HG03097 (cell line): Measurements from ENCODE around the gene GTSE1.

ENCODE experiments used
- ATAC-seq: cut with Tn5 transposase; IDR thresholded peaks from one replicate; pipeline ENCODE4 v1.9.1; 2021; ENCODE audit not compliant: unreplicated experiment, low FRiP score

The GTSE1 gene

DNA sequence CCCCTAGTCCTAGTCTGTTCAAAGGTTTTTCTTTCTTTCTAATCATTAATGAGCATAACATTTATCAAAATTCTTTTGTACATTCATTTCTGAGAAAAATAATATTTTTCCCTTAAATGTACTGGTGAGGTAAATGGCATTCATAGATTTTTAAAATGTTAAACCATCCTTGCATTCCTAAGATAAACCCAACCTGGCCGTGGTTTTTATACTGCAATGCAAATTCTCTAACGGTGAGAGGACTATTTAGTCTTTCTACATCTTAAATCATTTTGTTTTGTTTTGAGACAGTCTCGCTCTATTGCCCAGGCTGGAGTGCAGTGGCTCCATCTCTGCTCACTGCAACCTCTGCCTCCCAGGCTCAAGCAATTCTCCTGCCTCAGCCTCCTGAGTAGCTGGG is 79.4 kb downstream of the GTSE1 start:
- ATAC-seq = no peak

DNA sequence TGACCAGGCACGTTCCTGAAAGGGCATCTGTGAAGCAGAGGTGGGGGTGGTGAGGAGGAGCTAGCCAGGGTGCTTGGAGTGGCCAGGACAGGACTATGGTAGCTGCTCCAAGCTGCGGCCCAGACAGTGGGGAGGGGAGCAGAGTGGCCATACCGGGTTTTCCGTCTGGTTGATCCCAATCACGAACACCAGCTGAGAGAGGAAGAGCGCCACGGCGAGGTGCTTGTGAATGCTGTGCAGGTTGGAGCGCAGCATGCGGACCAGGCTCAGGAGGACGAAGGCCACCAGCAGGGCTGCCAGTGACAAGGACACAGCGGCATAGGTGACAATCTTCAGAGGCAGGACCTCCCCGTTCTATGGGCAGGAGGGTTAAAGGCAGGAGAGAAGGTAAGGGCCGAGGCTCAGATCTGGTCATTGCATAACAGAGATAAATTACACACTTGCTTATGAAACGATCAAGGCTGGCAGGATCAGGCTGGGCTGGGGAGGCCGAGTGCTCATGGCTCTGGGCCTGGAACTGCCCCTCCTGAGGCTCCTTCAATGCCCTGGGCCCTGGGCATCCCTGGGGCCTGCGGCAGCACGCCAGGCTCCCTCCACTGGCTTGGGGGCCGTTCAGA is 80.3 kb downstream of the GTSE1 start:
- no peak for ATAC-seq

DNA sequence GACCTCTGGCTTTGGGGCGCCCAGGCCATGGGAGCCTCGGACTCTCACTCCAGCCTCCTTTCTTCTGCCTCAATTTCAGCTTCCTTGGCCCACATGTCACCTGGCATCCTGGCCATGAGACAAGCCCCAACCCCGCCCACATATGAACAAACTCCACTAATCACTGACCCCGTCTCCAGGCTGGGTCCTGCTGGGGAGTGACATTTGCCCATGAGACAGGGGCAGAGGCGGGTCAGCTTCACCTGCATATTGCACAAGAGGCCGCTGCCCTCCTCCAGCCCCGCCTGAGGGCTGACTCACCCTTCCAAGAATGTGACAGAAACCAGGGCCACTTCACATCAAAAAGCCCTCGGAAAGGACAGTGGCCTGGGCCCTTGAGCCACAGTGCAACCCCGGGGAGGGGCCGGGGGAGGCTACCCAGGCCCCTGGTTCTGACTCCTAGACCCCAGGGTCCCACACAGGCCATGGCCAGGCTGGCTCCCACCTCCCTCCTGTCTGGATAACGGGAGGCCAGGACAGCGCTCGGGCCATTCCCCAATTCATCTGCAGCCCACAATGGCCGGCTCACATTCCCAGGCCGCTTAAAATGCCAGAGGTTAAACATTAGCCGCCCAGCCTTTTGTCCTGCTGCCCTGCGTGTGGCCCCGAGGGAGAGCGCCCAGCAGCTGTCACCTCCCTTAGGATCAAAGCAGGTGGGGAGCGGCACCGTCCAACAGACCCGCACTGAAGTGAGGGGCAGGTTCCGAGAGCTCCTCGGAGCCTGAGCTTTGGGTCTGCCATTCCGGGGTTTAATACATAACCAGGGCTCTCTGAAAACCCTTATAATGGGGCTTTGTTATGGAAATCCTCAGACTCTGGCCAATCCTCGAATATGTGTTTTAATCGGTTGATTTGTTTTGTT is 81.1 kb downstream of the GTSE1 start:
- no peak for ATAC-seq

DNA sequence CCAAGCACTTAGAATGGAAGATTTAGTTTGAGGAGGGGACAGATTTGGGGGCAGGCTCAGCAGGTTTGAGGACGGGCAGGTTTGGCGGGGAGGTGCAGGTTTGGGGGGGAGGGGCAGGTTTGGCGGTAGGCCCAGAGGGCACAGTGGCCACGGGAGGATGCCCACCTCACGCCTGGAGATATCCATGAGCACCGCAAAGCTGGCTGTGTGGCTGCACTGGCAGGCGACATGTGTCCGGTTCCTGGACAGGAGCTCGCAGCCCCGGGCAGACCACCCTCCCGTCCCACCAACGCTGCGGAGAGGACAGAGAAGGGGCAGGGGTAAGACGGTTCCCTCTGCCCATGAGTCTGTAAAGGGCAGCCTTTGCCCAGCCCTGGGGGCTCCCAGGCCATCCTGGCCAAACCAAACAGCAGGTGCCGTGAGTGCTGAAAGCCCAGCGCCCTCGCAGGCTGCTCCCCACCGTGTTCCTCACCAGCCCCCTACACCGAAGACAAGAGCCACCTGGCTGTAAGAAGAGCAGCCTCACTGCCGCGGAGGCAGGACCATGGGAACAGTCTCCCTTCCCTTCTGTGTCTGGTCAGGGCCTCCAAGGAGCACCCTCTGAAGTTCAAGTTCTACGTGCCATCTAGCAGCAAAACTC is 81.9 kb downstream of the GTSE1 start:
- no peak for ATAC-seq

DNA sequence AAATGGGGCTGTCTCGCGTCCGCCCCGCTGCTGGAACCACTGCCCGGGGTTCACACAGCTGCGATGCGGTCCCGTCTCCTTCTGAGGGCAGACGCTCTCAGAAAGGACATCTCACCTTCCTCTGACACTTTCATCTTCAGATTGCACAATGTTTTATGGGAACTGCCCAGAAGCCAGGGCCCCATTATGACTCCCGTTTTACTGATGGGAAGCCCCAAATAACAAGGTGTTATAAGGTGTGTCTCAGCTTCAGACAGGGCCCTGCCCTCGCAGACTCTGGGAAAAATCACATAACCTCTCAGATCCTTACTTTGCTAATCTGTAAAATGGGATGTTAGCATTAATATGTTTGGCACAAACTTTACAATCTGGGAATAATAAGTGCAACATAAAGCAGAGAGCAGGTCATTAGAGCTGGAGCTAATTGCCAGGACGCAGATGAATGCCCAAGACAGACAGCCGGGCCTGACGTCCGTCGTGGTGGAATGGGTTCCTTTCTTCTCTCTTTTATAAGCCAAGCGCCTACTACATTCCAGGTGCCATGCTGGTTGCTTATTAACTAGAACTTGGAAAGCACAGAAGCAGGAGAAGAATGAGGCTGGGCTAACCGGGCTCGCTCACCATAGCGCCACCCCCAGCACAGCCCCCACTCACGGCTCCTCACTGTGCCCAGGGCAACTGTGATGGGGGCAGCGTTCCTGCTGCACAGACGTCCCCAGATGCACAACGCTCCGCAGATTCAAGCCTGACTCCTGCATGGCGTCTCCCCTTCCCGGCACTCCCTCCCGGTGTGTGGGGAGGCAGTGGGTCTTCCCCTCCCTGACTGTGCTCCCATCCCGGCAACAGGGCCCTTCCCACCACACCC is 82.6 kb downstream of the GTSE1 start:
- ATAC-seq = no peak

DNA sequence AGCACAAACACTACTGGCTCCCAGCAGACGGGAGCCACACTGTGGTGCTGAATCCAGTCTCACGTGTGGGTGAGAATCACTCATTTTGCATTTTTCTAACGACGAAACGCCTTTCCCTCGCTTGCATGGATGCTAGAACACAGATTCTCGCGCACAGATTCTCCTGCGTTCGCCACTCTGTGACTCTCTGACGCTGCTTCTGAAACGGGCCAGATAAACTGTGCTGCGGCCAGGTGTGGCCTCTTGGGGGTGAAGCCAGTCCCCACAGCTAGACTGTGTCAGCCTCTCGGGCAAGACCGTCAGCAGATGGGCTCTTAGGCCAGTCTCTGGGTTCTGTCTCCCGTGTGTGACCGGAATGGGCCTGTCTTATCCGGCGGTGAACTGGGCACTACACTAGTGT is 83.4 kb downstream of the GTSE1 start:
- ATAC-seq = no peak
